Measurements from ENCODE around the gene SLC49A4. TPM values are rescaled to one million over a fixed set of nuclear protein-coding genes. Genes with fewer than 3 reads are reported as not detected.

SLC49A4 gene
- total RNA-seq, 1 experiment from 2014 or later: 10.2 TPM

DNA sequence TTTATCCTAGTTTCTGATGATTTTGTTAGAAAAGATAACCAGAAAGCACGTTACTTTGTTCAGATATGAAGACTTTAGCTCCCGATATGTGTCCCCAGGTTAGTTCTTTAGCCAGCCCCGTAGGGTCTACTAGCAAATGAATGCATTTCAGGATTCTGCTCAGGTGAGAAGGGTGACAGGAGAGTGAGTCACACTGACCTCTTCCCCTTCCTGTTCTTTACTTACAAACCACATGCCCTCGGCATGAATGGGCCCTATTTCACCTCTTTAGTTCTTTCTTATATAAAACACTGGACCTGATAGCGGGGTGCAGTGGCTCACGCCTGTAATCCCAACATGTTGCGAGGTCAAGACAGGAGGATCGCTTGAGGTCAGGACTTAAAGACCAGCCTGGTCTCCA is 98.4 kb downstream of the SLC49A4 start (continued):
- TF ChIP-seq, protein P1, sequence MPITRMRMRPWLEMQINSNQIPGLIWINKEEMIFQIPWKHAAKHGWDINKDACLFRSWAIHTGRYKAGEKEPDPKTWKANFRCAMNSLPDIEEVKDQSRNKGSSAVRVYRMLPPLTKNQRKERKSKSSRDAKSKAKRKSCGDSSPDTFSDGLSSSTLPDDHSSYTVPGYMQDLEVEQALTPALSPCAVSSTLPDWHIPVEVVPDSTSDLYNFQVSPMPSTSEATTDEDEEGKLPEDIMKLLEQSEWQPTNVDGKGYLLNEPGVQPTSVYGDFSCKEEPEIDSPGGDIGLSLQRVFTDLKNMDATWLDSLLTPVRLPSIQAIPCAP (CRISPR knock-in tag; IDR thresholded peaks at IDR 0.05): no peak
- TF ChIP-seq ESRRA (CRISPR knock-in tag; IDR thresholded peaks at IDR 0.05; ENCODE audit: borderline replicate concordance): no peak
- TF ChIP-seq, protein P2, sequence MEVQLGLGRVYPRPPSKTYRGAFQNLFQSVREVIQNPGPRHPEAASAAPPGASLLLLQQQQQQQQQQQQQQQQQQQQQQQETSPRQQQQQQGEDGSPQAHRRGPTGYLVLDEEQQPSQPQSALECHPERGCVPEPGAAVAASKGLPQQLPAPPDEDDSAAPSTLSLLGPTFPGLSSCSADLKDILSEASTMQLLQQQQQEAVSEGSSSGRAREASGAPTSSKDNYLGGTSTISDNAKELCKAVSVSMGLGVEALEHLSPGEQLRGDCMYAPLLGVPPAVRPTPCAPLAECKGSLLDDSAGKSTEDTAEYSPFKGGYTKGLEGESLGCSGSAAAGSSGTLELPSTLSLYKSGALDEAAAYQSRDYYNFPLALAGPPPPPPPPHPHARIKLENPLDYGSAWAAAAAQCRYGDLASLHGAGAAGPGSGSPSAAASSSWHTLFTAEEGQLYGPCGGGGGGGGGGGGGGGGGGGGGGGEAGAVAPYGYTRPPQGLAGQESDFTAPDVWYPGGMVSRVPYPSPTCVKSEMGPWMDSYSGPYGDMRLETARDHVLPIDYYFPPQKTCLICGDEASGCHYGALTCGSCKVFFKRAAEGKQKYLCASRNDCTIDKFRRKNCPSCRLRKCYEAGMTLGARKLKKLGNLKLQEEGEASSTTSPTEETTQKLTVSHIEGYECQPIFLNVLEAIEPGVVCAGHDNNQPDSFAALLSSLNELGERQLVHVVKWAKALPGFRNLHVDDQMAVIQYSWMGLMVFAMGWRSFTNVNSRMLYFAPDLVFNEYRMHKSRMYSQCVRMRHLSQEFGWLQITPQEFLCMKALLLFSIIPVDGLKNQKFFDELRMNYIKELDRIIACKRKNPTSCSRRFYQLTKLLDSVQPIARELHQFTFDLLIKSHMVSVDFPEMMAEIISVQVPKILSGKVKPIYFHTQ (CRISPR knock-in tag; IDR thresholded peaks at IDR 0.05): no peak
- TF ChIP-seq GTF2I (CRISPR knock-in tag; conservative IDR thresholded peaks at IDR 0.05): no peak
- TF ChIP-seq ZNF396 (CRISPR knock-in tag; IDR thresholded peaks at IDR 0.05; ENCODE audit: borderline replicate concordance): no peak
- no peak for TF ChIP-seq NR1H2 (CRISPR knock-in tag; IDR thresholded peaks at IDR 0.05)
- TF ChIP-seq, protein P3, sequence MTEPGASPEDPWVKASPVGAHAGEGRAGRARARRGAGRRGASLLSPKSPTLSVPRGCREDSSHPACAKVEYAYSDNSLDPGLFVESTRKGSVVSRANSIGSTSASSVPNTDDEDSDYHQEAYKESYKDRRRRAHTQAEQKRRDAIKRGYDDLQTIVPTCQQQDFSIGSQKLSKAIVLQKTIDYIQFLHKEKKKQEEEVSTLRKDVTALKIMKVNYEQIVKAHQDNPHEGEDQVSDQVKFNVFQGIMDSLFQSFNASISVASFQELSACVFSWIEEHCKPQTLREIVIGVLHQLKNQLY (CRISPR knock-in tag; IDR thresholded peaks at IDR 0.05): no peak
- TF ChIP-seq GRHL2 (CRISPR knock-in tag; IDR thresholded peaks at IDR 0.05; ENCODE audit: insufficient replicate concordance, severe bottlenecking): no peak

DNA sequence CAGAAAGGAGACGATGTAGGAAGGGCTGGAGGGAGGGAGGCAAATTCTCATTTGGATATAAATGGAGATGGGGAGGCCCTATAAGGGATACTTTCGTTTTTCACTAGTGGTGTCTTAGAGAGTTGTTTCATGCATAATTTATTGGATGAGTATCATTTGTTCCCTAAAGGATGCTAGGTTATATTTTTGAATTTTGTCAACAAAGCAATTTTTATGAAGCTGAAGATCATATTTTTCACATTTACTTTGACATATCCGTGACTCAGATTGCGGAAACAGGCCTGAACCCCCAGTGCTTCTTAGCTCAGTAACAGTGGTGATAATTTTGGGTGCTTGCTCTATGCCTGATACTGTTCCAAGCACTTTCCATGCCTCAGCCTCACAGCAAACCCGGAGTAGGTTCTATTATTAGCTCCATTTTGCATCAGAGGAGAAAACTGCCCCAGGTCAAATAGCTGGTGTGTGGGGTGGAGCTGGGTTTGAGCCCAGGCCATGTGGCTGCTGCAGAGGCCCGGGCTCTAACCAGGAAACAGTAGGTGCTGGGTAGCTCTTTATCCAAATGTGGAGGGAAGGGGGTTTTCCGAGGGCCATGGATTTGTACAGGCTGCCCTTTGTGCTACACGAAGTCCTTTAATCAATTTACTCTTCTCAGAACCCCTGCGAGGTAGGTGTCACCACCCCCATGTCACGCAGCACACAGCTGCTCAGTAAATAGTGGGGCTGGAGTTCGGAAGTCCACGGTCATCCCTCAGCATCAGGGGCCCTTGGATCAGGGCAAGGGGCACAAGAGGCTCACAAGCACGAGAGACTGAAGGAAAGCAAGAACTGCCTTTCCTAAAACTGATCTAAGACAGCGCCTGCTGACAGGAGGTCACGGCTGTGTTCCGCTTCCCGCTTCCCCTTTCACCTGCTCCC is 99.1 kb downstream of the SLC49A4 start:
- Mint-ChIP-seq H3K36me3 (peaks cover 8% of the 10 kb centered on the region), H3K4me3 (0 out of 2 replicates have a peak overlapping the region, but pooled peaks have one; percentile 20), H3K4me1 (peaks cover 45% of the 10 kb centered on the region), H3K27me3 (ENCODE audit: low read depth) (peaks cover 8% of the 10 kb centered on the region), H3K27ac (no peak overlapping the region), H3K9me3 (peaks cover 11% of the 10 kb centered on the region)
- CTCF ChIA-PET: interaction anchor here (0.6 to 0.9 kb wide), 2 partner anchors 367 to 460 kb away, joined by 3 read pairs; no protein-coding TSS in a partner anchor
- TF ChIP-seq E2F1 (CRISPR knock-in tag; IDR thresholded peaks at IDR 0.05) (no peak), NR3C1 (CRISPR knock-in tag; conservative IDR thresholded peaks at IDR 0.05; ENCODE audit: low read depth) (no peak)
- ATAC-seq: peak; percentile 10; the same call in 1 of the 2 replicates
- POLR2A ChIA-PET: no interaction called here
- DNase-seq (ENCODE audit: low spot score): no peak

- Mint-ChIP-seq H3K36me3 (no peaks in the 10 kb centered on the region), H3K27ac (no peak overlapping the region), H3K4me3 (no peak overlapping the region), H3K9me3 (no peaks in the 10 kb centered on the region), H3K4me1 (peaks cover 16% of the 10 kb centered on the region), H3K27me3 (ENCODE audit: low read depth) (no peaks in the 10 kb centered on the region)
- ChIA-PET CTCF (no interaction called here), POLR2A (no interaction called here)
- no peak for ATAC-seq
- no peak for DNase-seq (ENCODE audit: low spot score)
- TF ChIP-seq FOXJ3 (CRISPR knock-in tag; IDR thresholded peaks at IDR 0.05; ENCODE audit: borderline replicate concordance) (no peak), ATF3 (CRISPR knock-in tag; conservative IDR thresholded peaks at IDR 0.05) (no peak), ZNF138 (CRISPR knock-in tag; conservative IDR thresholded peaks at IDR 0.05) (no peak), ZNF416 (CRISPR knock-in tag; IDR thresholded peaks at IDR 0.05) (no peak), TEAD1 (CRISPR knock-in tag; IDR thresholded peaks at IDR 0.05) (no peak), ETV6 (CRISPR knock-in tag; IDR thresholded peaks at IDR 0.05) (no peak), NR2C2 (CRISPR knock-in tag; IDR thresholded peaks at IDR 0.05) (no peak), ZNF317 (CRISPR knock-in tag; IDR thresholded peaks at IDR 0.05; ENCODE audit: borderline replicate concordance, low read depth) (no peak), HMGA2 (CRISPR knock-in tag; IDR thresholded peaks at IDR 0.05) (no peak), ZBTB21 (CRISPR knock-in tag; IDR thresholded peaks at IDR 0.05; ENCODE audit: borderline replicate concordance) (no peak)
- TF ChIP-seq, protein P4, sequence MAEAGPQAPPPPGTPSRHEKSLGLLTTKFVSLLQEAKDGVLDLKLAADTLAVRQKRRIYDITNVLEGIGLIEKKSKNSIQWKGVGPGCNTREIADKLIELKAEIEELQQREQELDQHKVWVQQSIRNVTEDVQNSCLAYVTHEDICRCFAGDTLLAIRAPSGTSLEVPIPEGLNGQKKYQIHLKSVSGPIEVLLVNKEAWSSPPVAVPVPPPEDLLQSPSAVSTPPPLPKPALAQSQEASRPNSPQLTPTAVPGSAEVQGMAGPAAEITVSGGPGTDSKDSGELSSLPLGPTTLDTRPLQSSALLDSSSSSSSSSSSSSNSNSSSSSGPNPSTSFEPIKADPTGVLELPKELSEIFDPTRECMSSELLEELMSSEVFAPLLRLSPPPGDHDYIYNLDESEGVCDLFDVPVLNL (CRISPR knock-in tag; IDR thresholded peaks at IDR 0.05; ENCODE audit: borderline replicate concordance, low read depth): no peak
Measured at GRCh38 chr3:122898298-122898697, 103.4 kb downstream of the SLC49A4 start.
